GM13976 (cell line): ENCODE measurements around the gene RNF34.

Experiments
- DNase-seq: peaks from one replicate; pipeline ENCODE4 v3.0.0; 2012; ENCODE audit warnings: low spot score
- CTCF ChIP-seq: IDR thresholded peaks from 2 replicates; pipeline ENCODE4 v1.5.1; 2012; ENCODE audit warnings: borderline replicate concordance, mild to moderate bottlenecking; ENCODE audit not compliant: insufficient read depth; ENCODE audit errors: extremely low read depth, missing control alignments, control extremely low read depth
- in situ Hi-C: fragments of 300-500 bp; cut with MboI; formaldehyde crosslinking; loops from one replicate; pipeline ENCODE4 v1.12.0; 2022; ENCODE audit warnings: low sequenced_read_pairs, mixed read lengths, inconsistent platforms; ENCODE audit not compliant: unreplicated experiment

RNF34 gene

DNA sequence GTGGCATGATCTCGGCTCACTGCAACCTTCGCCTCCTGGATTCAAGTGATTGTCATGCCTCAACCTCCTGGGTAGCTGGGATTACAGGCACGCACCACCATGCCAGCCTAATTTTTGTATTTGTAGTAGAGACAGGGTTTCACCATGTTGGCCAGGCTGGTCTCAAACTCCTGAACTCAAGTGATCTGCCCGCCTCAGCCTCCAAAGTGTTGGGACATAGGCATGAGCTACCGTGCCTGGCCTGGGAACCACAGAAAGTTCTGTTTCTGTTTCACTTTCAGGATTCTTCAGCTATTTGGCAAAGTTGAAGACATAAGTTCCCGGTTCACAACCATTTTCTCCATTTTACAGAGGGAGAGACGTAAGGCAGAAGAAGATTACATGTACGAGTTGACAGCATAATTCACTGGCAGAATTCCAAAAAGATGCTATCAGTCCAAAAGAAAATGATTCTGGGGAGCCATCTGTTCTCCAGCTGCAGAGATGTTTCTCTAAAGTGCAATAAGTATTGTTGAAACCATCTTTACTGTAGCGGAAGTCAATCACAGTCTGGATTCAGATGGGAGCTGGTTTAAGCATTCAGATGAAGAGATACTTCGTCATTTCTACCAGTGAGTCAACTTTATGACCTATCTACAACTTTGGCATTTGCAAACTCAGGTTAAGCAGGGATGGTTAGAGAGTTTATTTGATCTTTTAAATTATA, 8.1 kb upstream of the RNF34 start:
- in situ Hi-C loops = no loop called here
- TF ChIP-seq CTCF = no peak
- peak; percentile 67 for DNase-seq

DNA sequence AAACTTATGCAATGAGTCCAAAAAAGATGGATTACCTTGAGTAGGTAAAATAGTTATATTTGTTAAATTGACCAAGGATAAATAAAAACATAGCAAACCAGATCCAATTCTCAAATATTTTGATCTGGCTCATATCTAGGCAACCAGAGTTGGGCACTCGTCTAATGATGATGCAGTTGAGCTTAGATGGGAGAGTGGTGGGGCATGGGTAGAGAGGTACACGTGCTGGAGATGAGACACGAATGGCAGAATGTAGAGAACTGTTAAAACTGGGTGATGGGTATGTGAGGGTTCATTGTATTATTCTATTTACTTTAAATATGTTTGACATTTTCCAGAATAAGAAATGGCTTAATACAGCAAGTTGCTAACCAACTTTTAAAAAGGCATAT, 7.6 kb upstream of the RNF34 start:
- no peak for DNase-seq
- in situ Hi-C loops = no loop called here
- no peak for TF ChIP-seq CTCF

DNA sequence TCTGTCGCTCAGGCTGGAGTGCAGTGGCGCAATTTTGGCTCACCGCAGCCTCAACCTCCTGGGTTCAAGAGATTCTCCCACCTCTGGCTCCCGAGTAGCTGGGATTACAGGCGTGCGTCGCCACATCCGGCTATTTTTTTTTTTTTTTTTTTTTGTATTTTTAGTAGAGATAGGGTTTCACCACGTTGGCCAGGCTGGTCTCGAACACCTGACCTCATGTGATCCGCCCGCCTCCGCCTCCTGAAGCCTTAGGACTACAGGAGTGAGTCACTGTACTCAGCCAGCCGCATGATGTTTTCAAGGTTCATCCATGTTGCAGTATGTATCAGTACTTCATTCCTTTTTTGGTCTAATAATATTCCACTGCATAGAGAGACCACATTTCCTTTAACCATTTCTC, 2.4 kb upstream of the RNF34 start:
- no peak for TF ChIP-seq CTCF
- in situ Hi-C loops = no loop called here
- no peak for DNase-seq

GRCh38 chr12:121398355-121398754, 1.6 kb upstream of the RNF34 start:
- DNase-seq = no peak
- in situ Hi-C loops = no loop called here
- no peak for TF ChIP-seq CTCF

DNA sequence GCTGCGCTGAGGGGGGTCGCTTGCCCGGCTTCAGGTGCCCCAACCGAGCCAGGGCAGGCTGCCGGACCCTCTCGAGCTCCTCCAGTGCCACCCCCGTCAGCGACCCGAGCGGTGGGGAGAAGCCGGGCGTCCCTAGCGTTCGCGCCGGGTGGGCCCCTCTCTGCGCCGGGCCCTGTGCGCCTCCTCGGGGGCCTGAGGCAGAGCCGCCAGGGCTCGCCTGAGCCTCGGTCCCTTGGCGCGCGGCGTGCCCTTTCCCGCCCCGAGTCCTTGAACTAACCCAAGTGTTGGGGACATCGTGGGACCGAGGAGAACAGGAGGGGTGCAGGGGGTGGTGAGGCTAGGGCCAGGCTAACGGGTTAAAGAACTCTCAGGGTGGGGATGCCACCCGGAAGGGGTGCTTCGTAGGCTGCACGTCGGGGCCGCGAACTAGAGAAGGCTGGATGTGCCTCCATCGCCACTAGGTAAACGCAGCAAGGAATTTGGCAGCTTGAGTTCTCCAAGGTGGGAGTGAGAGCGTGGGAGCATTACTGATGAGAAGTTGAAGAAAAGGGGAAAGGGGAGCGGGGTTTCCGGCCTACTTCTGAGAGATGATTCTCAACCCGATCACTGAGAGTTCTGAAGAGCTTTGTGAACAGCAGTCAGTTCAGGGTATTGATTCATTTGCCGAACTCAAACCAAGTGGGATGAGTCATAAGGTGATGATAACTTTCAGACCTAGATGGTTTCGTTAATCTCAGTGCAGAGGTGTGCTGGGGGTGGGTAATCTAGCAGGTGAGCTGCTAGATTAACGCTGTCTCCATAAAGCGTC, 618 bp downstream of the RNF34 start:
- in situ Hi-C loops = no loop called here
- peak; percentile 62 for DNase-seq

GRCh38 chr12:121403721-121404120, 3.8 kb downstream of the RNF34 start:
- no peak for DNase-seq
- in situ Hi-C loops = no loop called here
- no peak for TF ChIP-seq CTCF

More for the DNA sequence above, 618 bp downstream of the RNF34 start:
- TF ChIP-seq CTCF = no peak
